ENCODE data around the gene EPN3. TPM values are rescaled to one million over a fixed set of nuclear protein-coding genes. Genes with fewer than 3 reads are reported as not detected.

EPN3 gene
- total RNA-seq, 1 experiment from 2014 or later, result 22.8 TPM

- POLR2A ChIA-PET (ENCODE audit: unreplicated experiment), result no interaction called here
- Histone ChIP-seq H4K20me1 (ENCODE audit: insufficient read depth) (no peaks in the 10 kb centered on the region), H3K79me2 (ENCODE audit: low read depth) (no peaks in the 10 kb centered on the region), H3F3A (ENCODE audit: insufficient read depth, low read depth) (peaks cover 18% of the 10 kb centered on the region; the same call in 1 of the 2 replicates), H3K4me2 (no peak overlapping the region), H3K27ac (no peak overlapping the region), H3K36me3 (ENCODE audit: low read depth) (no peaks in the 10 kb centered on the region), H3K9me2 (ENCODE audit: insufficient read depth) (no peaks in the 10 kb centered on the region), H3K4me1 (replicated peaks; ENCODE audit: insufficient read depth) (peaks cover 27% of the 10 kb centered on the region), H3K27me3 (ENCODE audit: insufficient read depth, low read depth) (no peaks in the 10 kb centered on the region), H3K4me3 (no peak overlapping the region), H3K9me3 (ENCODE audit: insufficient read depth, low read depth) (no peaks in the 10 kb centered on the region), H2AFZ (no peak overlapping the region)
- CTCF ChIA-PET, result interaction anchor here (0.7 kb wide), 1 partner anchor 365 kb away, joined by 3 read pairs; no protein-coding TSS in a partner anchor
- no peak for DNase-seq
- BruUV-seq (replicated peaks), result no TSS peak
- no peak for TF ChIP-seq EZH2 (IDR thresholded peaks at IDR 0.05; ENCODE audit: low read depth)
- no peak for TF ChIP-seq CTCF (conservative IDR thresholded peaks at IDR 0.05)
- intact Hi-C loops (cut with micrococcal nuclease; ENCODE audit: unreplicated experiment), result no loop called here
These were observed 36.6 kb upstream of the EPN3 start for GRCh38 chr17:50495918-50496317.

GRCh38 chr17:50498021-50498874, 34.3 kb upstream of the EPN3 start:
- H2AFZ ChIP-seq, result no peak overlapping the region
- no peaks in the 10 kb centered on the region for H3K9me3 ChIP-seq (ENCODE audit: insufficient read depth, low read depth)
- H3K4me1 ChIP-seq (replicated peaks; ENCODE audit: insufficient read depth), result peaks cover 30% of the 10 kb centered on the region
- no TSS peak for BruUV-seq (replicated peaks)
- H3K36me3 ChIP-seq (ENCODE audit: low read depth), result no peaks in the 10 kb centered on the region
- CTCF ChIA-PET, result interaction anchor here (0.8 kb wide), 1 partner anchor 35 kb away, joined by 4 read pairs; no protein-coding TSS in a partner anchor
- intact Hi-C loops (cut with micrococcal nuclease; ENCODE audit: unreplicated experiment), result loop anchor here (1.0 kb wide), 1 partner anchor 11 kb away; no protein-coding TSS in a partner anchor
- H3K4me3 ChIP-seq, result no peak overlapping the region
- no peak for TF ChIP-seq CTCF (conservative IDR thresholded peaks at IDR 0.05)
- TF ChIP-seq EZH2 (IDR thresholded peaks at IDR 0.05; ENCODE audit: low read depth), result no peak
- POLR2A ChIA-PET (ENCODE audit: unreplicated experiment), result no interaction called here
- H3K9me2 ChIP-seq (ENCODE audit: insufficient read depth), result no peaks in the 10 kb centered on the region
- H3K27me3 ChIP-seq (ENCODE audit: insufficient read depth, low read depth), result no peaks in the 10 kb centered on the region
- peak overlapping the region; percentile 14 for H3K27ac ChIP-seq
- H3K79me2 ChIP-seq (ENCODE audit: low read depth), result no peaks in the 10 kb centered on the region
- H3K4me2 ChIP-seq, result peak overlapping the region; percentile 41
- peaks cover 18% of the 10 kb centered on the region; the same call in 1 of the 2 replicates for H3F3A ChIP-seq (ENCODE audit: insufficient read depth, low read depth)
- H4K20me1 ChIP-seq (ENCODE audit: insufficient read depth), result no peaks in the 10 kb centered on the region
- DNase-seq, result peak; percentile 64 to 88

- H2AFZ ChIP-seq, result no peak overlapping the region
- no peak overlapping the region for H3K4me2 ChIP-seq
- no peaks in the 10 kb centered on the region for H3K79me2 ChIP-seq (ENCODE audit: low read depth)
- intact Hi-C loops (cut with micrococcal nuclease; ENCODE audit: unreplicated experiment), result no loop called here
- TF ChIP-seq EZH2 (IDR thresholded peaks at IDR 0.05; ENCODE audit: low read depth), result no peak
- no peak for TF ChIP-seq CTCF (conservative IDR thresholded peaks at IDR 0.05)
- no TSS peak for BruUV-seq (replicated peaks)
- no peaks in the 10 kb centered on the region for H4K20me1 ChIP-seq (ENCODE audit: insufficient read depth)
- H3K27ac ChIP-seq, result no peak overlapping the region
- DNase-seq, result no peak
- H3K9me2 ChIP-seq (ENCODE audit: insufficient read depth), result no peaks in the 10 kb centered on the region
- peaks cover 30% of the 10 kb centered on the region for H3K4me1 ChIP-seq (replicated peaks; ENCODE audit: insufficient read depth)
- H3K27me3 ChIP-seq (ENCODE audit: insufficient read depth, low read depth), result no peaks in the 10 kb centered on the region
- no peaks in the 10 kb centered on the region for H3K9me3 ChIP-seq (ENCODE audit: insufficient read depth, low read depth)
- H3F3A ChIP-seq (ENCODE audit: insufficient read depth, low read depth), result peaks cover 18% of the 10 kb centered on the region
- POLR2A ChIA-PET (ENCODE audit: unreplicated experiment), result no interaction called here
- H3K36me3 ChIP-seq (ENCODE audit: low read depth), result no peaks in the 10 kb centered on the region
- CTCF ChIA-PET, result no interaction called here
- no peak overlapping the region for H3K4me3 ChIP-seq
These were observed 33.3 kb upstream of the EPN3 start for GRCh38 chr17:50499270-50499669.
